ENCODE results near the gene FBF1.

The FBF1 gene

DNA sequence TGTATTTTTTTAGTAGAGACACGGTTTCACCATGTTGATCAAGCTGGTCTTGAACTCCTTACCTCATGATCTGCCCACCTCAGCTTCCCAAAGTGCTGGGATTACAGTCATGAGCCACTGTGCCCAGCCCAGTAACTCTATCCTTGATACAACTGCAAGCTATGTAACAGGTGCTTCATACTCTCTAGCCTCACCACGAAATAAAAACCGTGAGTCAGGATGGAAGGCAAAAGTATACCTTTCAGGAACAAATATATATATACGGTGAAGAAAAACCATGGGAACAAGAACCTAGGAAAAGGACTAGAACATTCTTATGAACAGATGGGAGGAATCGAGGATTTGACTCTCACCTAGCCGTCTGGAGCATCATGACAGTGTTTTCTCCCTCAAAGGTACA is 9.6 kb upstream of the FBF1 start:
- no peak for DNase-seq (ENCODE audit: low spot score)

DNA sequence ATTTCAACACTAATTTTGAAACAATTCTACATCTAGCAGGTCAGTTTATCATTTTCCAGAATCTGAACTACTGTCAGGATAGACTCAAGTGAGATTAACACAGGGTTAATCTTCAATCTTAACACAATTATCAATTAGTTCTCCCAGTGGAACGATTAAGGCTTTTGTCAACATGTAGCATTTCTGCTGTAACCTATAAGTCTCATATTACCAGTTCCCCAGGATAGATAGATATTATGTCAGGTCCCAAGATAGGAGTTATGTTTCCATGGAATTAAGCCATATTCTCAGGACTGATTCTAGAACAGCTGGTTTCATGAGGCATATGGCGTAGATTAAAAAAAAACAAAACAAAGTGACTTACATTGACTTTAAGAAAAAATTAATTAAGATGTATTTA is 4.4 kb upstream of the FBF1 start:
- DNase-seq (ENCODE audit: low spot score) = no peak

DNA sequence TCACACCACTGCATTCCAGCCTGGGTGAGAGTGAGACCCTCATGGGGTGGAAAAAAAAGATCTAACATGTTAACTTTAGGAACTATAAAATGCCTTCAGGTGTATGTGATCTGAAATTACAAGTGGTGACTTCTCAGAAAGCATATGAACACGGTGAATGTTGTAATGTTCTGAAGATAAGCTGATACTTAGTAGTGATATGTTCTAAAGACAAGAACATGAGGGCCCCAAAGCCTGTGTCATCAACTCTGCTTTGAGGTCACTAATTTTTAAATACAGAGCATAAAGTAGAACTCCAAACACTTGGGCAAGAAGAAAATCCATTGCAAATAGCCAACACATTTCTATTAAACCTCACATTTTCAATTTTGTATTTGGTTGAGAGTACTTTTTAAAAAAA is 2.6 kb upstream of the FBF1 start:
- DNase-seq (ENCODE audit: low spot score) = no peak

GRCh38 chr17:75942473-75942872 is 1.6 kb upstream of the FBF1 start:
- no peak for DNase-seq (ENCODE audit: low spot score)

GRCh38 chr17:75941442-75941819 is 589 bp upstream of the FBF1 start:
- DNase-seq (ENCODE audit: low spot score) = no peak

- DNase-seq (ENCODE audit: low spot score) = no peak
Observed at GRCh38 chr17:75937652-75938051, 3.2 kb downstream of the FBF1 start.

GRCh38 chr17:75933808-75934207 is 7.0 kb downstream of the FBF1 start:
- no peak for DNase-seq (ENCODE audit: low spot score)

GRCh38 chr17:75932852-75933251 is 8.0 kb downstream of the FBF1 start:
- no peak for DNase-seq (ENCODE audit: low spot score)

DNA sequence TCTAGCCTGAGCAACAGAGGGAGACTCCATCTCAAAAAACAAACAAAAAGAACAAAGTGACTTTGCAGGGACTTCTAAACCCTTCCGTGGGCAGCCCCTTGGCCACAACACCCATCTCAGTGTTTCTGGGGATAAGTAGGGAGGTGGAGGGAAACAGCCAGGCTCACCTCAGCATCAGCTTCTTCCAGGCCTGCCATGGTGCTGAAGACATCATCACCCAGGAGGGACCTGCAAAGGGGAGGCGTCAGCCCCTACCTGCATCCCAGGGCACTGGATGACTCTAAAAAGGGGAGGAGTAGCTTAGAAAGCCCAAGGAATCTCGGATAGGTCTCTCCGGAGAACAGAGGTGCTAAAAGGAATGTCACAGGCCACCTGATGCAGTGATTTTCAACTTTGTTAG is 9.8 kb downstream of the FBF1 start:
- DNase-seq (ENCODE audit: low spot score) = no peak

- no peak for DNase-seq (ENCODE audit: low spot score)
Observed at GRCh38 chr17:75927286-75927922, 13.4 kb downstream of the FBF1 start.

DNA sequence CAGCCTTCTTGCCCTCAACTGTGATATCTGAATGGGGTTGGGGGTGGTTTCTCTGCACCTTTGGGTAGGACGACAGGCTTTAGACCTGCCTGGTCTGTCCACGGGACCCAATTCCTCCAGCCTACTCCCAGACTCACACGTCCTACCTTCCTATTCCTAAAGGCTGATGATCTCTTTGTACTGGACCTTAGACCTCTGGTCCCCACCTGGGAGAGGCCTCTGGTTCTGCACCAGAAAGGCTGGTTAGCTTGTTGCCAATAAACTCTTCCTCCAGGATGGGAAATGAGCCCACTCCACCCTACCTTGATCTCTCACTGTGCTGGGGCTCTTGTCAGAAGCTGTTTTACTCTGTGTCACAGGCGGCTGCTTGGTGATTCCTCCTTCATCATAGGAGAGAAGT is 14.4 kb downstream of the FBF1 start:
- no peak for DNase-seq (ENCODE audit: low spot score)

- DNase-seq (ENCODE audit: low spot score) = no peak
Observed at GRCh38 chr17:75925912-75926311, 14.9 kb downstream of the FBF1 start.

- DNase-seq (ENCODE audit: low spot score) = no peak
Observed at GRCh38 chr17:75925103-75925502, 15.7 kb downstream of the FBF1 start.

DNA sequence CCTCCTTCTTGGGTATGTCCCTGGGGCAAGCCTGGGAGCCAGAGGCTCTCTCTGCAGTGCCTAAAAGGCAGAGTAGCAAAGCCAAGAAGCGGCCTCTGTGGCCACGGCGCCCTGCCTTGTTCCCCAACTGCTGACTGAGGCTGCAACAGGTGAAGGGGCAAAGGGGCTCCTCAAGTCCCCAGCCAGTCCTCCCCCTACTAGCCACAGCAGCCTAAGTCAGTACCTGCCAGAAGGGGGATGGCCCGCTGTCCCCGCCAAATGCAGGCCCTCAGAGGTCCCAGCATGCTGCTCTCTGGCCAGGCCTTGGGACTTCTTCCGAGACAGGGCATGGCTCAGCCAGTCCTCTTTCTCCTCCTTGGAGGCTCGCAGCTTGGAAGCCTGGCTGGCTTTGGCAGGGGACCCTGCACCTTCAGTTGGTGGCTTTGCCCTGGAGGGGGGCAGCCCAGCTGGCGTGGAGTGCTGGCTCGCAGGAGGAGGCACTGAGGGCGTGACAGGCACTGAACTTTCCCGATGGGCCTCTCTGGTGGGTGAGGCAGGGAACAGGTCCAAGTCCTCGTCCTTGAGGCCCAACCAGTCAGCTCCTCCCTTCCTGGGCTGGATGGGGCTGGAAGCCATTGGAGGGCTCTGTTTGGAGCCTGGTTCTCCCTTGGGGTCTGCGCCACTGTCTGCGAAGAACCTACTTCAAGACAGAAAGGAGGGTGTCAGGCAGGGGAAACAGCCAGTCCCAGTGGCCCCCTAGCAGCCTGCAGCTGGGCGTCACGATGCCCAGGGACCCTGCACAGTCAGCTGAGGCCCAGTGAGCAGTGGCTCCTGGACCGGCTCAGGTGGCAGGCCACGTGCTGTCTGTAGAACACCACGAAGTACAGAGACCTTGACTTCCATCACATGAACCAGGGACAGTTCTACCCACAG is 17.6 kb downstream of the FBF1 start:
- no peak for DNase-seq (ENCODE audit: low spot score)

- no peak for DNase-seq (ENCODE audit: low spot score)
Observed at GRCh38 chr17:75922173-75922961, 18.5 kb downstream of the FBF1 start.

- DNase-seq (ENCODE audit: low spot score) = no peak
Observed at GRCh38 chr17:75921596-75921995, 19.2 kb downstream of the FBF1 start.

DNA sequence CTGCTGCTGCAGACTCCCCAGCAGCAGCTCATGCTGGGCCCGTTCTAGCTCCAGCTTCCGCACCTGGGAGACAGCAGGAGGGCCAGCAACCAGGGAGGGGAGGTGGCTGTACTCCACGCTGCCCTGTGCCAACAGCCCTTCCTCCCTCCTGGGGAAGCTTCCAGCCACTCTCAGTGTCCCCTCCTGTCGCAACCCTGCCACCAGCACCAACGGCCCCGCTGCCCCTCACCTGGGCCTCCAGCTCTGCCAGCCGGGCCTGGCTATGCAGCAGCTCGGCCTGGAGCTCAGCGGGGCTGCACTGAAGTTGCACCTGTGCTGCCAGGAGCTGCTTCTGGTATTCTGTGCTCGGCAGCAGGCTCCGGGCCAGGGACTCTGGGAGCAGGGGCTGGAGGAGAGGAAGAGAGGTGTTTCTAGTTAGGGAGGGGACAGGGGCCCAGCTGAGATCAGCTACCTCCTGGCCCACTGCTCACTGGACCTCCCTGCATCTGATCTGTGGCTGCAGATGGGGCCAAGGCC is 20.7 kb downstream of the FBF1 start:
- no peak for DNase-seq (ENCODE audit: low spot score)

GRCh38 chr17:75919611-75920010 is 21.2 kb downstream of the FBF1 start:
- DNase-seq (ENCODE audit: low spot score) = no peak

DNA sequence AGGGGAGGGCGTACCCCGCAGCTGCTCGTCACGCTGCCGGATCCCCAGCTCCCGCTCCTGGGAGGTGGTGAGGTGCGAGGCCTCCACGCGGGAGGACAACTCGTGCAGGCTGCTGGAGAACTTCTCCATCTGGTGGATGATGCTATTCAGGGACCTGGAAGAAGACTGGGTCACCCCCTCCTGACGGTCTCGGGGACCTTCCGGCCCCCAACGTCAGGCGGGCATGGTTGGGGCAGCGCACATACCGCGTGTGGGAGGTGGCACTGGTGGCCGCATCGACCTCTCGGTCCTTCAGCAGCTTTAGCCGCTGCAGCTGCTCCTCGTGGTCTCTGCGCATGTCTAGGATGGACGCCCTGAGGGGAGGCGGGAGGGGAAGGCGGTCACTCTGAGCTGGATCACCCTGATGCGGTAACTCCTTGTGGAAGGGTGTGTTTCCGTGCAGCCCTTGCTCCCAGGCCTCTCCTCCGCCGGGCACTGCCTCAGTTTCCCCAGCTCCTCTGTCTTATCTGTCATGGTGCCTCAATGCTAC is 22.9 kb downstream of the FBF1 start:
- no peak for DNase-seq (ENCODE audit: low spot score)

- DNase-seq (ENCODE audit: low spot score) = no peak
Observed at GRCh38 chr17:75917141-75917916, 23.5 kb downstream of the FBF1 start.

DNA sequence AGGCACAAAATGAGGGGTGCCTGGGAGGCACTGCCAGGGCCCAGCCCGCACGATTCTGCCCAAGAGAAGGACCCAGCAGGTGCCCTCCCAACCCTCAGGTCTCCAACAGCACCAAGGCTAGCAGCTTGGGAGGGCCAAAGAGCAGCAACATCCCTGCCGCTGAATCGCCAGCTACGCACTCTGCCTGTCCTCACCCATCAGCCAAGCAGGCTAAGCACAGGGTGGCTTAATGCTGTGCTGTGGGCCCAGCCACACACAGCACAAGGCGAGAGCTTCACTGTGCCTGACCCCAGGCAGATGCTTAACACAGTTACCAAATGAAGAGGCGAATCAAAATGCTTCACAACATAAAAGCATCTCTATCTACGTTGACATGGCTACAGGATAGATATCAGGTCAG is 25.6 kb downstream of the FBF1 start:
- no peak for DNase-seq (ENCODE audit: low spot score)
